Mesodermal cell (in vitro differentiated cells): ENCODE results near the gene CD151.
A peak's percentile ranks its signal among the peaks of the same experiment; 100 is the strongest.

Experiments
- H3K27ac ChIP-seq: 2 replicates; pipeline ENCODE4 v1.7.0; 2013; ENCODE audit warnings: mild to moderate bottlenecking, low read depth, low read length, moderate library complexity; ENCODE audit not compliant: severe bottlenecking
- H3K36me3 ChIP-seq: 2 replicates; pipeline ENCODE4 v1.7.1; 2013; ENCODE audit warnings: mild to moderate bottlenecking, low read length, moderate library complexity; ENCODE audit not compliant: control insufficient read depth, insufficient read depth
- H3K4me1 ChIP-seq: one replicate; pipeline ENCODE4 v1.7.1; 2013; ENCODE audit warnings: mild to moderate bottlenecking, low read length; ENCODE audit not compliant: insufficient read depth, control insufficient read depth, poor library complexity, severe bottlenecking
- H3K4me3 ChIP-seq: 2 replicates; pipeline ENCODE4 v1.7.0; 2013; ENCODE audit warnings: low read length, control low read depth, mild to moderate bottlenecking; ENCODE audit not compliant: insufficient read depth, poor library complexity, severe bottlenecking; ENCODE audit errors: extremely low read depth
- H3K9me3 ChIP-seq: 2 replicates; pipeline ENCODE4 v1.7.1; 2013; ENCODE audit warnings: mild to moderate bottlenecking, low read length, moderate library complexity; ENCODE audit not compliant: control insufficient read depth
- WGBS, 2 experiments: methylation state at CpG; one replicate each; pipeline ENCODE4 v1.1.5; 2013; ENCODE audit warnings: missing lambda C conversion rate in 2 of 2; ENCODE audit not compliant: insufficient coverage in 2 of 2; 5-methylcytosine and 5-hydroxymethylcytosine counted together

CD151 gene

GRCh38 chr11:831118-831864 is 1.5 kb upstream of the CD151 start:
- Histone ChIP-seq H3K36me3 (peaks cover 10% of the 10 kb centered on the region), H3K9me3 (no peaks in the 10 kb centered on the region), H3K27ac (no peak overlapping the region), H3K4me1 (peaks cover 52% of the 10 kb centered on the region), H3K4me3 (no peak overlapping the region)
- WGBS, 2 experiments = 13 to 27% methylated on average over 27 to 28 of the region's 31 CpGs

- H3K27ac ChIP-seq = no peak overlapping the region
- peaks cover 47% of the 10 kb centered on the region for H3K4me1 ChIP-seq
- H3K9me3 ChIP-seq = no peaks in the 10 kb centered on the region
- 47 to 51% methylated on average over 12 to 21 of the region's 23 CpGs for WGBS, 2 experiments
- H3K36me3 ChIP-seq = peaks cover 17% of the 10 kb centered on the region
- H3K4me3 ChIP-seq = peak overlapping the region; percentile 39
These were observed 707 bp upstream of the CD151 start for GRCh38 chr11:831961-832528.

- Histone ChIP-seq H3K4me1 (peaks cover 42% of the 10 kb centered on the region), H3K27ac (peak overlapping the region; percentile 57)
These were observed 501 bp downstream of the CD151 start for GRCh38 chr11:833114-833791.

GRCh38 chr11:833849-834311 is 1.1 kb downstream of the CD151 start:
- no peaks in the 10 kb centered on the region for H3K9me3 ChIP-seq
- peaks cover 36% of the 10 kb centered on the region for H3K4me1 ChIP-seq
- peak overlapping the region; percentile 57 for H3K27ac ChIP-seq
- WGBS, 2 experiments = 72 to 73% methylated on average over 5 to 7 of the region's 9 CpGs
- H3K4me3 ChIP-seq = peak overlapping the region; percentile 60
- peaks cover 35% of the 10 kb centered on the region for H3K36me3 ChIP-seq

More at GRCh38 chr11:833114-833791, 501 bp downstream of the CD151 start:
- WGBS, 2 experiments = 0% methylated on average over 37 to 46 of the region's 55 CpGs
- peak overlapping the region; percentile 60 for H3K4me3 ChIP-seq
- H3K36me3 ChIP-seq = peaks cover 30% of the 10 kb centered on the region
- H3K9me3 ChIP-seq = no peaks in the 10 kb centered on the region

GRCh38 chr11:834371-835316 is 1.9 kb downstream of the CD151 start:
- Histone ChIP-seq H3K4me3 (peak overlapping the region; percentile 2), H3K9me3 (no peaks in the 10 kb centered on the region), H3K27ac (peak overlapping the region; percentile 45), H3K4me1 (peaks cover 28% of the 10 kb centered on the region), H3K36me3 (peaks cover 43% of the 10 kb centered on the region)
- WGBS, 2 experiments = 77 to 79% methylated on average over 23 to 29 of the region's 31 CpGs

- H3K4me3 ChIP-seq = no peak overlapping the region
- no peak overlapping the region for H3K27ac ChIP-seq
- WGBS, 2 experiments = 94 to 95% methylated on average over 13 to 14 of the region's 14 CpGs
- peaks cover 59% of the 10 kb centered on the region for H3K36me3 ChIP-seq
- no peaks in the 10 kb centered on the region for H3K9me3 ChIP-seq
- peaks cover 16% of the 10 kb centered on the region for H3K4me1 ChIP-seq
These were observed 3.5 kb downstream of the CD151 start for GRCh38 chr11:836274-836673.

- no peaks in the 10 kb centered on the region for H3K9me3 ChIP-seq
- peaks cover 60% of the 10 kb centered on the region for H3K36me3 ChIP-seq
- H3K27ac ChIP-seq = no peak overlapping the region
- 87 to 91% methylated on average over 9 of the region's 9 CpGs for WGBS, 2 experiments
- no peak overlapping the region for H3K4me3 ChIP-seq
- H3K4me1 ChIP-seq = peaks cover 12% of the 10 kb centered on the region
These were observed 3.9 kb downstream of the CD151 start for GRCh38 chr11:836700-837099.

GRCh38 chr11:837189-837989 is 4.6 kb downstream of the CD151 start:
- WGBS, 2 experiments = 96 to 97% methylated on average over 18 to 21 of the region's 22 CpGs
- no peak overlapping the region for H3K27ac ChIP-seq
- H3K36me3 ChIP-seq = peaks cover 60% of the 10 kb centered on the region
- H3K4me1 ChIP-seq = peaks cover 10% of the 10 kb centered on the region
- H3K4me3 ChIP-seq = no peak overlapping the region
- H3K9me3 ChIP-seq = no peaks in the 10 kb centered on the region

- no peaks in the 10 kb centered on the region for H3K9me3 ChIP-seq
- 91 to 92% methylated on average over 8 of the region's 8 CpGs for WGBS, 2 experiments
- H3K4me1 ChIP-seq = peaks cover 10% of the 10 kb centered on the region
- H3K4me3 ChIP-seq = no peak overlapping the region
- no peak overlapping the region for H3K27ac ChIP-seq
- peaks cover 60% of the 10 kb centered on the region for H3K36me3 ChIP-seq
These were observed 5.2 kb downstream of the CD151 start for GRCh38 chr11:837990-838307.
